HepG2 (cell line): ENCODE results near the gene SKIL. TPM values are rescaled to one million over a fixed set of nuclear protein-coding genes. Genes with fewer than 3 reads are reported as not detected.

Source experiments
- ATAC-seq: fragments of 200-7000 bp; cut with Tn5 transposase; 3 replicates; pipeline ENCODE4 v1.9.1; 2020; ENCODE audit warnings: mild to moderate bottlenecking, moderate library complexity
- BruUV-seq: library from RNA; stranded (reverse); fragments of 400-500 nt; replicated peaks from 2 replicates; lab custom pipeline; 2021; lab: Mats Ljungman, UMichigan
- CTCF ChIA-PET: fragments of 300-600 bp; formaldehyde crosslinking; extraction: SDS; loops from one replicate; lab custom pipeline; 2021; ENCODE audit warnings: low total read pairs, inconsistent platforms, low intra/inter-chr PET ratio; lab: Yijun Ruan, JAX
- POLR2A ChIA-PET: fragments of 350-600 bp; sonication (Branson Sonifier 250); formaldehyde crosslinking; loops from one replicate; lab custom pipeline; 2020; ENCODE audit warnings: antibody characterized with exemption, inconsistent platforms; lab: Yijun Ruan, JAX
- DNase-seq: peaks from one replicate; pipeline ENCODE4 v3.0.0-alpha.2; 2015; ENCODE audit warnings: low spot score
- FAIRE-seq: peaks from 3 replicates; lab custom pipeline; 2011; peaks lifted over from hg19 to GRCh38; lab: Jason Lieb, UNC
- H2AFZ ChIP-seq: one replicate; pipeline ENCODE4 v1.6.1; 2011; ENCODE audit warnings: low read length, inconsistent platforms
- H3K27ac ChIP-seq: fragments of 300-600 bp; 3 replicates; pipeline ENCODE4 v1.8.0; 2011; ENCODE audit warnings: mixed run types, mild to moderate bottlenecking, mixed read lengths, low read length, inconsistent platforms; ENCODE audit not compliant: insufficient read depth; ENCODE audit errors: extremely low read length
- H3K27me3 ChIP-seq, 2 experiments: fragments of 200-600 bp in 1 of 2; 2 replicates in 1 of 2; 3 replicates in 1 of 2; pipeline versions ENCODE4 v1.6.0 to v1.8.0; 2011; ENCODE audit warnings: low read length in 2 of 2, mild to moderate bottlenecking in 2 of 2, moderate library complexity in 2 of 2, inconsistent platforms in 1 of 2; ENCODE audit not compliant: insufficient read depth in 2 of 2, control insufficient read depth in 1 of 2
- H3K36me3 ChIP-seq, 2 experiments: fragments of 200-600 bp in 1 of 2; replicated peaks in 1 of 2; 2 replicates in 1 of 2; 3 replicates in 1 of 2; pipeline versions ENCODE4 v1.5.1 to v1.8.0; 2011; ENCODE audit warnings: low read length in 2 of 2, inconsistent platforms in 1 of 2; ENCODE audit not compliant: insufficient read depth in 2 of 2, control insufficient read depth in 1 of 2
- H3K4me1 ChIP-seq: 2 replicates; pipeline ENCODE4 v1.5.1; 2012; ENCODE audit warnings: low read length, inconsistent platforms; ENCODE audit not compliant: insufficient read depth
- H3K4me2 ChIP-seq: 2 replicates; pipeline ENCODE4 v1.6.0; 2011; ENCODE audit warnings: low read depth, low read length, inconsistent platforms
- H3K4me3 ChIP-seq, 3 experiments: fragments of 200-600 bp in 1 of 3; sonication (generic), shearing (Covaris generic) in 1 of 3; replicated peaks in 1 of 3; 2 replicates each; pipeline ENCODE4 v1.5.1; 2011 to 2016; ENCODE audit warnings: low read length in 3 of 3, inconsistent platforms in 2 of 3, low read depth in 2 of 3, mild to moderate bottlenecking in 2 of 3, control low read depth in 1 of 3, mixed read lengths in 1 of 3; ENCODE audit not compliant: insufficient read depth in 1 of 3
- H3K79me2 ChIP-seq: one replicate; pipeline ENCODE4 v1.6.1; 2011; ENCODE audit warnings: low read length, inconsistent platforms; ENCODE audit not compliant: insufficient read depth
- H3K9ac ChIP-seq: 2 replicates; pipeline ENCODE4 v1.6.0; 2011; ENCODE audit warnings: mild to moderate bottlenecking, low read depth, low read length, inconsistent platforms; ENCODE audit not compliant: insufficient read depth
- H3K9me3 ChIP-seq: 2 replicates; pipeline ENCODE4 v1.5.1; 2012; ENCODE audit warnings: mild to moderate bottlenecking, low read length
- H4K20me1 ChIP-seq: 2 replicates; pipeline ENCODE4 v1.6.0; 2011; ENCODE audit warnings: inconsistent platforms, mild to moderate bottlenecking, low read length, moderate library complexity; ENCODE audit not compliant: insufficient read depth
- GABPA ChIP-seq, 2 experiments: IDR thresholded peaks; 2 replicates each; pipeline ENCODE4 v1.6.1; 2011 to 2016; ENCODE audit warnings: low read depth in 2 of 2, low read length in 1 of 2, missing biosample characterization in 1 of 2, missing genetic modification characterization in 1 of 2
- SIN3A ChIP-seq: IDR thresholded peaks from 2 replicates; pipeline ENCODE4 v1.6.1; 2011; ENCODE audit warnings: low read depth, mild to moderate bottlenecking, control low read depth, low read length, borderline replicate concordance
- ZNF138 ChIP-seq: sonication (generic); formaldehyde crosslinking; IDR thresholded peaks from 2 replicates; pipeline ENCODE4 v1.5.0; 2020; ENCODE audit warnings: mild to moderate bottlenecking, low read depth, missing genetic modification reagents
- ZNF205 ChIP-seq: IDR thresholded peaks from 2 replicates; pipeline ENCODE4 v1.6.1; 2018; ENCODE audit warnings: missing biosample characterization, missing genetic modification reagents
- ZNF264 ChIP-seq: sonication (generic); formaldehyde crosslinking; IDR thresholded peaks from 2 replicates; pipeline ENCODE4 v1.4.0; 2020; ENCODE audit warnings: missing genetic modification reagents
- WGBS: methylation state at CpG from one replicate; pipeline ENCODE4 v1.1.6; 2017; ENCODE audit warnings: low lambda C conversion rate; 5-methylcytosine and 5-hydroxymethylcytosine counted together
- in situ Hi-C: cut with HindIII; loops from 2 replicates; pipeline ENCODE4 v1.10.0; 2017; ENCODE audit warnings: low pct_unique_long_range_greater_than_20kb; ENCODE audit not compliant: extremely low pct_ligation_motif_present
- intact Hi-C: fragments of 100-400 bp; cut with micrococcal nuclease; formaldehyde crosslinking; loops from one replicate; pipeline ENCODE4 v1.10.0; 2022; ENCODE audit not compliant: unreplicated experiment
- polyA plus RNA-seq, 8 experiments: library from polyadenylated mRNA; depleted of rRNA in 3 of 8; stranded (reverse) in 7 of 8; unstranded in 1 of 8; fragments of >200 nt; fragmentation: Illumina TruSeq in 4 of 8; extraction: Trizol in 4 of 8; gene quantifications; 2 replicates each; pipeline versions ENCODE4 v1.2.1 to v1.2.3, GENCODE V29; 2011 to 2016; ENCODE audit warnings: low read depth in 4 of 8, missing spikeins in 1 of 8, mixed read lengths in 1 of 8; ENCODE audit not compliant: insufficient read depth in 1 of 8
- total RNA-seq, 5 experiments: library from RNA; depleted of rRNA; stranded (reverse); fragments of >200 nt; fragmentation: Illumina TruSeq; extraction: Trizol; gene quantifications; 2 replicates each; pipeline ENCODE4 v1.2.3, GENCODE V29; 2016; ENCODE audit warnings: low read depth in 1 of 5
- TF ChIP-seq, protein P1 (sequence below): sonication (generic); formaldehyde crosslinking; IDR thresholded peaks from 2 replicates; pipeline ENCODE4 v1.4.0; 2020; ENCODE audit warnings: missing genetic modification reagents, mild to moderate bottlenecking, borderline replicate concordance
- TF ChIP-seq, protein P2 (sequence below): sonication (generic); formaldehyde crosslinking; IDR thresholded peaks from 2 replicates; pipeline ENCODE4 v1.4.0; 2020; ENCODE audit warnings: mild to moderate bottlenecking, missing genetic modification reagents

SKIL gene
- total and polyA plus RNA-seq, 2 of the 13 experiments (the other 11 are each of a cell fraction or from before 2014, with no cell fraction given), result 5.2 to 20.7 TPM

DNA sequence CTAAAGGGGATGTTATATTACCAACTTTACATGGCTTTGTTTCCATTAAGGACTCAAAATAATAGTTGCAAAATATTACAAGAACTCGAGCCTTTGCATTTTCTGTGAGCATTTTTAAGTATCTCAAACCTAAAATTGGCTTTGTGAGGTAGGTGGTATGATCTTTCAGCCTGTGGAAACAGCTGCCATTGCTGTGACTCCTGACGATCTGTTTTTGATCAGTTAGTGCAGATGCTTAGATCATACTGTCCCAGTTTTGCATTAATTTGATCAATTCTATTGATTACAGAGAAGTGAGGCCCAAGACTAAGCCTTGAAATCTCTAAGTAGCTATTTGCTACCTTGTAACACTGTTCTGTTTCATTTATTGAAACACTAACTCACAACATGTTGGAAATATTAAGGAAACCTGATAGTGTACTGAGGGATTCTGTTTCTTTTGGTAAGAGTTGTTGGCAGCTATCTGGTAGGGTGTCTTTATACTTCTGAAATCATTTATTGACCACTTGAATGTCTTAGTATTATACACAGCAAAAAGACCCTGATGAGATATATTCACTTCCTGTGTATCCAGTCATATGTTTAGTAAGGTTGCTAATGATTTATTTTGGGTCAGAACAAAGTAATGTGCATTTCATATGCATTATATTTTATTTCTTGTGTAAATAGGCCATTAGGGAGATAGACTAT lies 14.8 kb downstream of the SKIL start:
- POLR2A ChIA-PET, result no interaction called here
- no peak overlapping the region for H3K9ac ChIP-seq
- no peaks in the 10 kb centered on the region for H3K4me1 ChIP-seq
- CTCF ChIA-PET, result no interaction called here
- 98% methylated on average over 2 of the region's 2 CpGs for WGBS
- peaks cover 0 to 1% of the 10 kb centered on the region in 2 experiments; a peak in 1 of 5 replicates for H3K36me3 ChIP-seq
- H3K9me3 ChIP-seq, result no peaks in the 10 kb centered on the region
- no peak overlapping the region for H3K4me2 ChIP-seq
- H3K4me3 ChIP-seq, result no peak overlapping the region
- in situ Hi-C loops (no loop called here), intact Hi-C loops (no loop called here)
- ATAC-seq, result no peak
- FAIRE-seq, result peak; percentile 18
- no peak overlapping the region for H3K27ac ChIP-seq
- TF ChIP-seq, protein P1, sequence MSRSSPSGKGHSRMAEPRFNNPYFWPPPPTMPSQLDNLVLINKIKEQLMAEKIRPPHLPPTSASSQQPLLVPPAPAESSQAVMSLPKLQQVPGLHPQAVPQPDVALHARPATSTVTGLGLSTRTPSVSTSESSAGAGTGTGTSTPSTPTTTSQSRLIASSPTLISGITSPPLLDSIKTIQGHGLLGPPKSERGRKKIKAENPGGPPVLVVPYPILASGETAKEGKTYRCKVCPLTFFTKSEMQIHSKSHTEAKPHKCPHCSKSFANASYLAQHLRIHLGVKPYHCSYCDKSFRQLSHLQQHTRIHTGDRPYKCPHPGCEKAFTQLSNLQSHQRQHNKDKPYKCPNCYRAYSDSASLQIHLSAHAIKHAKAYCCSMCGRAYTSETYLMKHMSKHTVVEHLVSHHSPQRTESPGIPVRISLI (CRISPR knock-in tag), result no peak
- TF ChIP-seq SIN3A (no peak), GABPA (IDR thresholded peaks at IDR 0.05; ENCODE audit: low read depth, low read length) (no peak), GABPA (CRISPR knock-in tag; IDR thresholded peaks at IDR 0.05; ENCODE audit: low read depth) (no peak), ZNF138 (no peak)
- no TSS peak for BruUV-seq
- no peaks in the 10 kb centered on the region for H4K20me1 ChIP-seq
- no peaks in the 10 kb centered on the region for H3K27me3 ChIP-seq
- H2AFZ ChIP-seq, result no peak overlapping the region
- H3K79me2 ChIP-seq, result peaks cover 4% of the 10 kb centered on the region
- DNase-seq, result no peak

DNA sequence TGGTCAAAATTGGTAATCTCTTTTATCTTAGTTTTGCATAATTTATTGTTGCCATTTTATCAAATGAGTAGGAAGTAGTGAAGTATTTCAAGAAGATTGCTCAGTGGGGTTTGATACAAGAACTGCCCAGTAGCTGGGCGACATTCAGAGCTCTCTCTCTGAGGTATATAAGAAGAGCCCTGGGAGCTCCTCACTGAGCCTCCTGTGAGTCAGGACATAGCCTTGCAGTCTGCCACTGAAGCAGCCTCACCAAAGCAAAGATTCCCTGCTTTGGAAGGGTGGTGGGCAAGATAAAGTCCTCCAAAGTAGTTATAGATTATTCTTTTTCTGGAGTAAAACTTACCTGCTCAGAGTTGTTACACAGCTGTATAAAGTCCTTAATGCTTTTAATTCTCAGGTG lies 26.1 kb downstream of the SKIL start:
- FAIRE-seq (no peak), DNase-seq (no peak), ATAC-seq (no peak)
- Histone ChIP-seq H3K79me2 (no peaks in the 10 kb centered on the region), H3K9ac (no peak overlapping the region), H3K27ac (no peak overlapping the region), H3K4me2 (no peak overlapping the region), H3K9me3 (no peaks in the 10 kb centered on the region), H3K27me3 (no peaks in the 10 kb centered on the region), H3K4me1 (no peaks in the 10 kb centered on the region), H3K36me3 (peaks cover 6 to 39% of the 10 kb centered on the region in 2 experiments; a peak in 4 of 5 replicates), H4K20me1 (no peaks in the 10 kb centered on the region), H2AFZ (no peak overlapping the region), H3K4me3 (no peak overlapping the region)
- intact Hi-C loops (no loop called here), in situ Hi-C loops (no loop called here)
- TF ChIP-seq, protein P2, sequence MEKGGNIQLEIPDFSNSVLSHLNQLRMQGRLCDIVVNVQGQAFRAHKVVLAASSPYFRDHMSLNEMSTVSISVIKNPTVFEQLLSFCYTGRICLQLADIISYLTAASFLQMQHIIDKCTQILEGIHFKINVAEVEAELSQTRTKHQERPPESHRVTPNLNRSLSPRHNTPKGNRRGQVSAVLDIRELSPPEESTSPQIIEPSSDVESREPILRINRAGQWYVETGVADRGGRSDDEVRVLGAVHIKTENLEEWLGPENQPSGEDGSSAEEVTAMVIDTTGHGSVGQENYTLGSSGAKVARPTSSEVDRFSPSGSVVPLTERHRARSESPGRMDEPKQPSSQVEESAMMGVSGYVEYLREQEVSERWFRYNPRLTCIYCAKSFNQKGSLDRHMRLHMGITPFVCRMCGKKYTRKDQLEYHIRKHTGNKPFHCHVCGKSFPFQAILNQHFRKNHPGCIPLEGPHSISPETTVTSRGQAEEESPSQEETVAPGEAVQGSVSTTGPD (CRISPR knock-in tag), result no peak
- TF ChIP-seq ZNF264, result no peak
- no peak for TF ChIP-seq ZNF205 (CRISPR knock-in tag)
- ChIA-PET CTCF (no interaction called here), POLR2A (no interaction called here)
- BruUV-seq, result no TSS peak
- 86% methylated on average over 1 of the region's 1 CpG for WGBS
